Parathyroid adenoma (tissue), 2 donors: Measurements from ENCODE around the gene ZFR.

Experiments
- H2AFZ ChIP-seq: fragments of 300-600 bp; sonication (generic); one replicate; pipeline ENCODE4 v1.7.0; 2017; ENCODE audit warnings: antibody characterized with exemption, mild to moderate bottlenecking
- H3K27ac ChIP-seq: fragments of 300-600 bp; sonication (generic); one replicate; pipeline ENCODE4 v1.7.0; 2017
- H3K27me3 ChIP-seq: fragments of 300-600 bp; sonication (generic); one replicate; pipeline ENCODE4 v1.7.0; 2017; ENCODE audit warnings: low read length; ENCODE audit not compliant: control insufficient read depth, insufficient read depth
- H3K36me3 ChIP-seq: fragments of 300-600 bp; sonication (generic); one replicate; pipeline ENCODE4 v1.7.0; 2017; ENCODE audit warnings: low read length; ENCODE audit not compliant: control insufficient read depth, insufficient read depth
- H3K4me1 ChIP-seq: fragments of 300-600 bp; sonication (generic); one replicate; pipeline ENCODE4 v1.7.0; 2017; ENCODE audit warnings: control low read depth
- H3K4me2 ChIP-seq: fragments of 300-600 bp; sonication (generic); one replicate; pipeline ENCODE4 v1.7.0; 2017; ENCODE audit warnings: low read length
- H3K4me3 ChIP-seq: fragments of 300-600 bp; sonication (generic); one replicate; pipeline ENCODE4 v1.7.0; 2017; ENCODE audit warnings: low read depth, low read length
- H3K79me2 ChIP-seq: fragments of 300-600 bp; sonication (generic); one replicate; pipeline ENCODE4 v1.7.0; 2017; ENCODE audit warnings: control low read depth
- H3K9ac ChIP-seq: fragments of 300-600 bp; sonication (generic); one replicate; pipeline ENCODE4 v1.7.0; 2017; ENCODE audit warnings: mild to moderate bottlenecking
- H3K9me3 ChIP-seq: fragments of 300-600 bp; sonication (generic); one replicate; pipeline ENCODE4 v1.7.0; 2017; ENCODE audit warnings: low read length; ENCODE audit not compliant: control insufficient read depth
- TF ChIP-seq, protein P1 (sequence below): fragments of 300-600 bp; sonication (generic); IDR thresholded peaks from one replicate; pipeline ENCODE4 v1.7.0; 2017; ENCODE audit warnings: antibody characterized with exemption, mild to moderate bottlenecking
- donor health status: primary hyperparathyroidism.

ZFR gene

DNA sequence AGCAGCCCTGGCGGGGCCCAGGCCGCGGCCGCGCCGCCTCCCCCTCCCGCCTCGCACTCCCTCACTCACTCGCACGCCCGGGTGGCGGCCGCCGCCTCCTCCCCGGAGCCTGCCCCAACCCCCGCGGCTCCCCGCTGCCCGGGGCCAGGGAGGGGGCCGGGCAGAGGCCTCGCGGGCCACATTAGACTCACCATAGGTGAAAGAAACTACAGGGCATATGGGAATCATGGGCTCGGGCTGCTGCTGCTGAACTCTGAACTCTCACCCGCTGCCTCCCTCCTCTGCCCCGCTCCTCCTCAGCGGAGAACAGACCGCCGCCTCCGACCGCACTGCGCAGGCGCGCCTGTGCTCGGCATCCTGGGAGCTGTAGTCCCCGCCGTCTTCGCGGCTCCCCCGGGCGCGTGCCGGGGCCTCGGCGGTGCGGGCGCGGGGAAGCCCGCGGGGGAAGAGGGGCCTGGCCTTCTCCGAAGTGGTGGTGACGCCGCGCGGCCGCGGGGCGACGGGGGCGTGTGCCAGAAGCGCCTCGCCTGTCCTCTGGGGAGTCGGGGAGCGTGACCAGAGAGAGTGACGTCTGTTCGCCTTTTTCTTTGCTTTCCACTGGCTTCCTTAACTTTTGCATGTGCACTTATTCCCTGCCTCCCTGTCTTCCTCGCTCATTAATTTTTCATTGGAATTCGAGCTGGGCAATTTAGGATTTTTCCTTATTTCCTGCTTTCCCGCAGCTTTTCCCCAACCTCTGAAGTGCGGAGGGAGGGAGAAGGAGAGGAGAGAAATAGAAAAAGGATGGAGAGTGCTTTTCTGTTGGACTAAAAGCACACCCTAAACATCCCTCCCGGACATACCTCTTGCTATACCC, at the start of gene ZFR:
Gene ZFR, minus strand, starts transcription at position 310 of the 856 bp plus-strand sequence. Its CDS starts 82 bp downstream, at position 228.
- H3K4me2 ChIP-seq, result peak within 1 kb of the TSS; percentile 87
- no peaks in the 10 kb centered on the region for H3K36me3 ChIP-seq
- peak within 1 kb of the TSS; percentile 82 for H3K4me3 ChIP-seq
- TF ChIP-seq, protein P1, sequence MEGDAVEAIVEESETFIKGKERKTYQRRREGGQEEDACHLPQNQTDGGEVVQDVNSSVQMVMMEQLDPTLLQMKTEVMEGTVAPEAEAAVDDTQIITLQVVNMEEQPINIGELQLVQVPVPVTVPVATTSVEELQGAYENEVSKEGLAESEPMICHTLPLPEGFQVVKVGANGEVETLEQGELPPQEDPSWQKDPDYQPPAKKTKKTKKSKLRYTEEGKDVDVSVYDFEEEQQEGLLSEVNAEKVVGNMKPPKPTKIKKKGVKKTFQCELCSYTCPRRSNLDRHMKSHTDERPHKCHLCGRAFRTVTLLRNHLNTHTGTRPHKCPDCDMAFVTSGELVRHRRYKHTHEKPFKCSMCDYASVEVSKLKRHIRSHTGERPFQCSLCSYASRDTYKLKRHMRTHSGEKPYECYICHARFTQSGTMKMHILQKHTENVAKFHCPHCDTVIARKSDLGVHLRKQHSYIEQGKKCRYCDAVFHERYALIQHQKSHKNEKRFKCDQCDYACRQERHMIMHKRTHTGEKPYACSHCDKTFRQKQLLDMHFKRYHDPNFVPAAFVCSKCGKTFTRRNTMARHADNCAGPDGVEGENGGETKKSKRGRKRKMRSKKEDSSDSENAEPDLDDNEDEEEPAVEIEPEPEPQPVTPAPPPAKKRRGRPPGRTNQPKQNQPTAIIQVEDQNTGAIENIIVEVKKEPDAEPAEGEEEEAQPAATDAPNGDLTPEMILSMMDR, result no peak
- H3K79me2 ChIP-seq, result peaks cover 33% of the 10 kb centered on the region
- peak within 1 kb of the TSS; percentile 78 for H3K27ac ChIP-seq
- H3K27me3 ChIP-seq, result no peaks in the 10 kb centered on the region
- H2AFZ ChIP-seq, result peak within 1 kb of the TSS; percentile 85
- no peaks in the 10 kb centered on the region for H3K9me3 ChIP-seq
- peak within 1 kb of the TSS; percentile 55 for H3K9ac ChIP-seq
- peaks cover 2% of the 10 kb centered on the region for H3K4me1 ChIP-seq

- no peak overlapping the region for H3K4me2 ChIP-seq
- no peaks in the 10 kb centered on the region for H3K9me3 ChIP-seq
- no peaks in the 10 kb centered on the region for H3K36me3 ChIP-seq
- no peak overlapping the region for H2AFZ ChIP-seq
- TF ChIP-seq, protein P1, result no peak
- no peaks in the 10 kb centered on the region for H3K27me3 ChIP-seq
- H3K9ac ChIP-seq, result no peak overlapping the region
- H3K79me2 ChIP-seq, result no peaks in the 10 kb centered on the region
- H3K27ac ChIP-seq, result no peak overlapping the region
- no peak overlapping the region for H3K4me3 ChIP-seq
- no peaks in the 10 kb centered on the region for H3K4me1 ChIP-seq
Measured at GRCh38 chr5:32490972-32491557, 46.5 kb upstream of the ZFR start.

- H3K9ac ChIP-seq, result no peak overlapping the region
- no peaks in the 10 kb centered on the region for H3K36me3 ChIP-seq
- no peaks in the 10 kb centered on the region for H3K27me3 ChIP-seq
- no peak overlapping the region for H3K4me2 ChIP-seq
- H3K4me3 ChIP-seq, result no peak overlapping the region
- no peaks in the 10 kb centered on the region for H3K79me2 ChIP-seq
- no peaks in the 10 kb centered on the region for H3K4me1 ChIP-seq
- H3K27ac ChIP-seq, result no peak overlapping the region
- TF ChIP-seq, protein P1, result peak; percentile 87
- no peak overlapping the region for H2AFZ ChIP-seq
- H3K9me3 ChIP-seq, result no peaks in the 10 kb centered on the region
Measured at GRCh38 chr5:32489791-32490562, 45.4 kb upstream of the ZFR start.

DNA sequence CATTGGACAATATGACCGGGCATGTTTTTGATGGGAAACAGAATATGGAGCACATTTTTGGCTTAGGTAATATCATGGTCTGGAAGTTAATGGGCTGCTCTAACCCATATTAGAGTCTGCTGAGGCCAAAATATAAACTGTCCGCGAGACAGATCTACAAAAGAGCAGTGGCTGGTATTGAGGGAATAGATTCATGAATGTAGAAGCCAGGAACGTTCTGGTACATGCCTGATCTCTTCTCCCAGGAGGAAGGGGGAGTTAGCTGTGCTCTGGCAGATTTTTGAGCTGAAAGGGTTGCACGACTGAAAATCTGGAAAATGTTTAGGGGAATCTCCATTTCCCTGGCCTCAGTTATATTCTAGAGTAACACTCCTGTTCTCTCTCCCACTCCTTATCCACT, 42.9 kb upstream of the ZFR start:
- Histone ChIP-seq H3K4me3 (no peak overlapping the region), H3K36me3 (no peaks in the 10 kb centered on the region), H3K4me1 (no peaks in the 10 kb centered on the region), H2AFZ (no peak overlapping the region), H3K9ac (no peak overlapping the region), H3K9me3 (no peaks in the 10 kb centered on the region), H3K27me3 (no peaks in the 10 kb centered on the region), H3K4me2 (no peak overlapping the region), H3K27ac (no peak overlapping the region), H3K79me2 (no peaks in the 10 kb centered on the region)
- TF ChIP-seq, protein P1, result no peak
